SU-DHL-6 (cell line): ENCODE measurements around the gene LAYN.

Experiments
- H2AFZ ChIP-seq: fragments of 200-600 bp; sonication (generic); 2 replicates; pipeline ENCODE4 v1.6.1; 2014; ENCODE audit warnings: low read depth, mild to moderate bottlenecking, moderate library complexity, mixed read lengths, antibody characterized with exemption, low read length; ENCODE audit not compliant: severe bottlenecking
- H3F3A ChIP-seq: fragments of 200-600 bp; shearing (Covaris generic); 2 replicates; pipeline ENCODE4 v1.6.0; 2016; ENCODE audit warnings: antibody characterized with exemption, mild to moderate bottlenecking; ENCODE audit not compliant: insufficient read depth
- H3K27ac ChIP-seq: fragments of 200-600 bp; sonication (generic); 2 replicates; pipeline ENCODE4 v1.5.1; 2016; ENCODE audit warnings: low read depth, mild to moderate bottlenecking, low read length, moderate library complexity, mixed read lengths
- H3K27me3 ChIP-seq: fragments of 200-600 bp; sonication (generic), shearing (Covaris generic); 2 replicates; pipeline ENCODE4 v1.6.0; 2014; ENCODE audit warnings: mild to moderate bottlenecking, low read length
- H3K36me3 ChIP-seq: fragments of 200-600 bp; sonication (generic); 2 replicates; pipeline ENCODE4 v1.6.1; 2014; ENCODE audit warnings: mild to moderate bottlenecking, low read length, mixed read lengths
- H3K4me2 ChIP-seq: fragments of 300-600, 200-600 bp; shearing (Covaris generic), sonication (generic); 2 replicates; pipeline ENCODE4 v1.6.0; 2014; ENCODE audit warnings: low read length, low read depth, mild to moderate bottlenecking; ENCODE audit not compliant: poor library complexity, severe bottlenecking
- H3K4me3 ChIP-seq: fragments of 200-600 bp; sonication (generic); 2 replicates; pipeline ENCODE4 v1.5.1; 2014; ENCODE audit warnings: antibody characterized with exemption, low read length, mild to moderate bottlenecking, mixed read lengths; ENCODE audit not compliant: insufficient read depth, poor library complexity, severe bottlenecking
- H3K79me2 ChIP-seq: fragments of 200-600 bp; sonication (generic); 2 replicates; pipeline ENCODE4 v1.6.1; 2014; ENCODE audit warnings: mild to moderate bottlenecking, low read length, moderate library complexity; ENCODE audit not compliant: insufficient read depth
- H3K9ac ChIP-seq: fragments of 200-600 bp; sonication (generic); 2 replicates; pipeline ENCODE4 v1.7.0; 2014; ENCODE audit warnings: mild to moderate bottlenecking, low read length
- H3K9me2 ChIP-seq: fragments of 200-600 bp; sonication (generic); replicated peaks from 2 replicates; pipeline ENCODE4 v1.6.1; 2014; ENCODE audit warnings: low read length; ENCODE audit not compliant: insufficient read depth
- H3K9me3 ChIP-seq: fragments of 200-600 bp; sonication (generic); 2 replicates; pipeline ENCODE4 v1.6.1; 2014; ENCODE audit warnings: low read length, mixed read lengths; ENCODE audit not compliant: insufficient read depth
- H4K20me1 ChIP-seq: fragments of 200-600 bp; sonication (generic); 2 replicates; pipeline ENCODE4 v1.6.1; 2014; ENCODE audit warnings: low read depth, mild to moderate bottlenecking, antibody characterized with exemption, low read length, moderate library complexity, mixed read lengths
- CTCF ChIP-seq: fragments of 200-600 bp; sonication (generic); IDR thresholded peaks from one replicate; pipeline ENCODE4 v1.5.1; 2017; ENCODE audit warnings: antibody characterized with exemption, mild to moderate bottlenecking, low read length, moderate library complexity; ENCODE audit not compliant: insufficient read depth, poor library complexity, severe bottlenecking
- EZH2phosphoT487 ChIP-seq: fragments of 200-600 bp; sonication (generic), shearing (Covaris generic); conservative IDR thresholded peaks from 2 replicates; pipeline ENCODE4 v1.6.1; 2018; ENCODE audit warnings: mild to moderate bottlenecking, antibody characterized with exemption, low read length, moderate library complexity, mixed read lengths

The LAYN gene

GRCh38 chr11:111602865-111603610, 62.5 kb downstream of the LAYN start:
- peaks cover 12% of the 10 kb centered on the region for H3F3A ChIP-seq
- no peaks in the 10 kb centered on the region for H3K27me3 ChIP-seq
- TF ChIP-seq EZH2phosphoT487 (no peak), CTCF (no peak)
- H3K27ac ChIP-seq, result no peak overlapping the region
- H2AFZ ChIP-seq, result peak overlapping the region; percentile 46
- H3K36me3 ChIP-seq, result no peaks in the 10 kb centered on the region
- H3K4me2 ChIP-seq, result peak overlapping the region; percentile 77
- H3K4me3 ChIP-seq, result peak overlapping the region; percentile 87
- H3K9ac ChIP-seq, result peak overlapping the region; percentile 84
- H3K9me2 ChIP-seq, result no peaks in the 10 kb centered on the region
- H3K79me2 ChIP-seq, result peaks cover 34% of the 10 kb centered on the region
- 0 out of 2 replicates have a peak, but pooled peaks cover 10% of the 10 kb centered on the region for H4K20me1 ChIP-seq
- no peaks in the 10 kb centered on the region for H3K9me3 ChIP-seq

GRCh38 chr11:111603611-111604130, 63.2 kb downstream of the LAYN start:
- Histone ChIP-seq H3K9ac (peak overlapping the region; percentile 84), H3K4me2 (peak overlapping the region; percentile 77), H3K4me3 (peak overlapping the region; percentile 87), H3F3A (peaks cover 12% of the 10 kb centered on the region), H3K79me2 (peaks cover 37% of the 10 kb centered on the region), H3K36me3 (no peaks in the 10 kb centered on the region), H3K9me3 (no peaks in the 10 kb centered on the region), H3K9me2 (no peaks in the 10 kb centered on the region), H3K27ac (no peak overlapping the region), H2AFZ (no peak overlapping the region), H3K27me3 (no peaks in the 10 kb centered on the region), H4K20me1 (0 out of 2 replicates have a peak, but pooled peaks cover 10% of the 10 kb centered on the region)
- TF ChIP-seq CTCF (no peak), EZH2phosphoT487 (no peak)

- 0 out of 2 replicates have a peak, but pooled peaks cover 10% of the 10 kb centered on the region for H4K20me1 ChIP-seq
- H3K9me2 ChIP-seq, result no peaks in the 10 kb centered on the region
- H3K4me3 ChIP-seq, result no peak overlapping the region
- 0 out of 2 replicates have a peak overlapping the region, but pooled peaks have one; percentile 84 for H3K9ac ChIP-seq
- H3K27me3 ChIP-seq, result no peaks in the 10 kb centered on the region
- peak; percentile 52 for TF ChIP-seq CTCF
- no peak for TF ChIP-seq EZH2phosphoT487
- H3K9me3 ChIP-seq, result no peaks in the 10 kb centered on the region
- peaks cover 38% of the 10 kb centered on the region for H3K79me2 ChIP-seq
- H3K36me3 ChIP-seq, result no peaks in the 10 kb centered on the region
- H2AFZ ChIP-seq, result no peak overlapping the region
- peak overlapping the region; percentile 77 for H3K4me2 ChIP-seq
- peaks cover 12% of the 10 kb centered on the region for H3F3A ChIP-seq
- H3K27ac ChIP-seq, result no peak overlapping the region
These were observed 64.0 kb downstream of the LAYN start for GRCh38 chr11:111604392-111605009.
